H9 (cell line): ENCODE data around the gene POC1B. TPM values are rescaled to one million over a fixed set of nuclear protein-coding genes. Genes with fewer than 3 reads are reported as not detected.

ENCODE experiments used
- DNase-seq: peaks from one replicate; pipeline ENCODE4 v3.0.0-alpha.2; 2017
- H2AFZ ChIP-seq: one replicate; pipeline ENCODE4 v1.6.1; 2013; ENCODE audit warnings: mild to moderate bottlenecking, low read length, control low read depth, moderate library complexity
- H2AK5ac ChIP-seq: 2 replicates; pipeline ENCODE4 v1.6.1; 2013; ENCODE audit warnings: low read length, control low read depth, mixed read lengths; ENCODE audit not compliant: insufficient read length
- H2BK120ac ChIP-seq: one replicate; pipeline ENCODE4 v1.6.1; 2013; ENCODE audit warnings: low read depth, mild to moderate bottlenecking, low read length, control low read depth, inconsistent platforms; ENCODE audit not compliant: poor library complexity, severe bottlenecking
- H2BK12ac ChIP-seq: 2 replicates; pipeline ENCODE4 v1.6.1; 2013; ENCODE audit warnings: low read length, control low read depth, mixed read lengths, low read depth; ENCODE audit not compliant: insufficient read length
- H2BK15ac ChIP-seq: 2 replicates; pipeline ENCODE4 v1.6.1; 2013; ENCODE audit warnings: low read depth, low read length, control low read depth
- H2BK20ac ChIP-seq: one replicate; pipeline ENCODE4 v1.6.1; 2013; ENCODE audit warnings: low read depth, mild to moderate bottlenecking, low read length, control low read depth, inconsistent platforms; ENCODE audit not compliant: poor library complexity, severe bottlenecking
- H2BK5ac ChIP-seq: 2 replicates; pipeline ENCODE4 v1.6.1; 2013; ENCODE audit warnings: low read length, control low read depth, mixed read lengths; ENCODE audit not compliant: insufficient read length
- H3K14ac ChIP-seq: 2 replicates; pipeline ENCODE4 v1.6.1; 2013; ENCODE audit warnings: low read length, control low read depth; ENCODE audit not compliant: insufficient read depth
- H3K18ac ChIP-seq: 2 replicates; pipeline ENCODE4 v1.6.1; 2013; ENCODE audit warnings: low read depth, mild to moderate bottlenecking, mixed read lengths, low read length, control low read depth; ENCODE audit not compliant: insufficient read length
- H3K23ac ChIP-seq: 2 replicates; pipeline ENCODE4 v1.6.1; 2013; ENCODE audit warnings: low read length, control low read depth, mixed read lengths, low read depth; ENCODE audit not compliant: insufficient read length
- H3K23me2 ChIP-seq: 2 replicates; pipeline ENCODE4 v1.6.1; 2013; ENCODE audit warnings: low read depth, mild to moderate bottlenecking, mixed read lengths, low read length, control low read depth; ENCODE audit not compliant: insufficient read length, poor library complexity, severe bottlenecking
- H3K27ac ChIP-seq: 2 replicates; pipeline ENCODE4 v1.5.1; 2013; ENCODE audit warnings: low read length, control low read depth, mixed read lengths, low read depth; ENCODE audit not compliant: insufficient read length
- H3K27me3 ChIP-seq: 2 replicates; pipeline ENCODE4 v1.6.1; 2013; ENCODE audit warnings: low read length, control low read depth, inconsistent platforms; ENCODE audit not compliant: insufficient read depth
- H3K4ac ChIP-seq: 2 replicates; pipeline ENCODE4 v1.6.1; 2013; ENCODE audit warnings: low read depth, mild to moderate bottlenecking, control low read depth, inconsistent platforms, low read length, moderate library complexity
- H3K4me1 ChIP-seq: 2 replicates; pipeline ENCODE4 v1.6.1; 2013; ENCODE audit warnings: low read length, control low read depth, inconsistent platforms; ENCODE audit not compliant: insufficient read depth
- H3K4me2 ChIP-seq: 2 replicates; pipeline ENCODE4 v1.6.1; 2013; ENCODE audit warnings: low read length, control low read depth, mixed read lengths; ENCODE audit not compliant: insufficient read length, insufficient read depth
- H3K56ac ChIP-seq: 2 replicates; pipeline ENCODE4 v1.6.1; 2013; ENCODE audit warnings: low read depth, mild to moderate bottlenecking, mixed read lengths, low read length, control low read depth; ENCODE audit not compliant: insufficient read length
- H3K79me1 ChIP-seq: 2 replicates; pipeline ENCODE4 v1.6.1; 2013; ENCODE audit warnings: low read depth, mild to moderate bottlenecking, moderate library complexity, low read length, control low read depth, inconsistent platforms; ENCODE audit not compliant: insufficient read depth, poor library complexity, severe bottlenecking
- H3K79me2 ChIP-seq: 2 replicates; pipeline ENCODE4 v1.6.1; 2013; ENCODE audit warnings: low read length, control low read depth, inconsistent platforms; ENCODE audit not compliant: insufficient read depth
- H3K9ac ChIP-seq: 2 replicates; pipeline ENCODE4 v1.6.1; 2013; ENCODE audit warnings: low read length, control low read depth, mixed read lengths; ENCODE audit not compliant: insufficient read length; ENCODE audit errors: extremely low read depth
- H3K9me3 ChIP-seq: one replicate; pipeline ENCODE4 v1.6.1; 2013; ENCODE audit warnings: low read depth, low read length, inconsistent platforms; ENCODE audit not compliant: control insufficient read depth
- H3T11ph ChIP-seq: one replicate; pipeline ENCODE4 v1.6.1; 2013; ENCODE audit warnings: mild to moderate bottlenecking, low read length, control low read depth, inconsistent platforms
- H4K20me1 ChIP-seq: one replicate; pipeline ENCODE4 v1.6.1; 2013; ENCODE audit not compliant: control insufficient read depth, insufficient read length, insufficient read depth
- H4K5ac ChIP-seq: 2 replicates; pipeline ENCODE4 v1.6.1; 2013; ENCODE audit warnings: low read depth, mild to moderate bottlenecking, mixed read lengths, low read length, control low read depth; ENCODE audit not compliant: insufficient read length
- H4K8ac ChIP-seq: replicated peaks from 2 replicates; pipeline ENCODE4 v1.6.1; 2013; ENCODE audit warnings: low read length, control low read depth, mixed read lengths, low read depth; ENCODE audit not compliant: insufficient read length
- H4K91ac ChIP-seq: 2 replicates; pipeline ENCODE4 v1.6.1; 2013; ENCODE audit warnings: low read depth, mild to moderate bottlenecking, moderate library complexity, mixed read lengths, low read length, control low read depth; ENCODE audit not compliant: insufficient read length
- H3K27ac Mint-ChIP-seq, 3 experiments: 2 replicates in 2 of 3; 3 replicates in 1 of 3; pipeline ENCODE4 v1.8.0; 2020 to 2021; ENCODE audit warnings: mixed read lengths in 3 of 3, mild to moderate bottlenecking in 1 of 3, moderate library complexity in 1 of 3
- H3K27me3 Mint-ChIP-seq: 2 replicates; pipeline ENCODE4 v1.8.0; 2021; ENCODE audit warnings: low read depth, mild to moderate bottlenecking, moderate library complexity, mixed read lengths
- H3K36me3 Mint-ChIP-seq, 3 experiments: 2 replicates in 2 of 3; 3 replicates in 1 of 3; pipeline ENCODE4 v1.8.0; 2020 to 2021; ENCODE audit warnings: low read depth in 3 of 3, mixed read lengths in 3 of 3; ENCODE audit not compliant: insufficient read depth in 1 of 3
- H3K4me1 Mint-ChIP-seq, 2 experiments: 2 replicates each; pipeline ENCODE4 v1.8.0; 2020; ENCODE audit warnings: mixed read lengths in 2 of 2
- H3K4me3 Mint-ChIP-seq, 2 experiments: 2 replicates in 1 of 2; 3 replicates in 1 of 2; pipeline ENCODE4 v1.8.0; 2020 to 2021; ENCODE audit warnings: mild to moderate bottlenecking in 2 of 2, mixed read lengths in 2 of 2, moderate library complexity in 1 of 2
- H3K9me3 Mint-ChIP-seq, 2 experiments: 2 replicates in 1 of 2; 3 replicates in 1 of 2; pipeline ENCODE4 v1.8.0; 2020; ENCODE audit warnings: mild to moderate bottlenecking in 2 of 2, mixed read lengths in 2 of 2, moderate library complexity in 1 of 2
- whole genome bisulfite sequencing: extraction: QIAGEN DNeasy Blood & Tissue Kit; methylation state at CpG from one replicate; pipeline ENCODE4 v1.1.7; 2013; ENCODE audit warnings: missing lambda C conversion rate, low lambda C conversion rate, mixed read lengths; ENCODE audit not compliant: insufficient read length; ENCODE audit errors: extremely low coverage; 5-methylcytosine and 5-hydroxymethylcytosine counted together
- total RNA-seq: library from RNA; stranded (reverse); gene quantifications from 2 replicates; pipeline ENCODE4 v1.2.1, GENCODE V29; 2021
- TF ChIP-seq, protein P1 (sequence below): fragments of 200-600 bp; sonication (generic); conservative IDR thresholded peaks from 3 replicates; pipeline ENCODE4 v1.8.0; 2021; ENCODE audit warnings: antibody characterized with exemption, mild to moderate bottlenecking

Gene POC1B
- total RNA-seq, 1 experiment from 2014 or later = 12.5 TPM

DNA sequence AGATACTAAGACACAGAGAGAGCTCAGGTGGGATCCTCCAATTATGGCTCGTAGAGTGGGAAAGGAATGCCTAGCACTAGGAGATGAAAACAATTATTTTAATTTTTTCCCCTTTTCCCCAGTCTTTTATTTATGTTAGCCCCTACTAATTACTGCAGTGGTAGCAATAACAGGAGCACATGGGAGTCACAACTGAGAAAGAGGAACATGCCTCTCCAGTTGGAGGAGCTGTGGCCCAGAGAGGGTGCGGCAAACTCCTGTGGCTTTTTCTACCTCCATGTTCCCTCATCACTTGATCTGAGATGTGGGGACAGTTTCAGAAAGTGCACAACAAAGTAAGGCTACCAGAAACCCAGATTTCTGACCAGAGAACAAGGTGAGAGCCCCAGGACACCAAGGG, 25.9 kb upstream of the POC1B start:
- no peak overlapping the region for H3K23ac ChIP-seq
- no peak for DNase-seq
- 0 out of 5 replicates have a peak, but pooled peaks cover 0 to 4% of the 10 kb centered on the region in 2 experiments for H3K9me3 Mint-ChIP-seq
- H4K91ac ChIP-seq = no peak overlapping the region
- H2BK12ac ChIP-seq = no peak overlapping the region
- no peaks in the 10 kb centered on the region for H3K4me1 ChIP-seq
- no peak overlapping the region for H2BK120ac ChIP-seq
- no CpG with 5 or more reads among the region's 2 CpGs for WGBS
- no peak overlapping the region for H2AFZ ChIP-seq
- no peak overlapping the region for H3K9ac ChIP-seq
- no peak overlapping the region for H2BK15ac ChIP-seq
- TF ChIP-seq, protein P1, sequence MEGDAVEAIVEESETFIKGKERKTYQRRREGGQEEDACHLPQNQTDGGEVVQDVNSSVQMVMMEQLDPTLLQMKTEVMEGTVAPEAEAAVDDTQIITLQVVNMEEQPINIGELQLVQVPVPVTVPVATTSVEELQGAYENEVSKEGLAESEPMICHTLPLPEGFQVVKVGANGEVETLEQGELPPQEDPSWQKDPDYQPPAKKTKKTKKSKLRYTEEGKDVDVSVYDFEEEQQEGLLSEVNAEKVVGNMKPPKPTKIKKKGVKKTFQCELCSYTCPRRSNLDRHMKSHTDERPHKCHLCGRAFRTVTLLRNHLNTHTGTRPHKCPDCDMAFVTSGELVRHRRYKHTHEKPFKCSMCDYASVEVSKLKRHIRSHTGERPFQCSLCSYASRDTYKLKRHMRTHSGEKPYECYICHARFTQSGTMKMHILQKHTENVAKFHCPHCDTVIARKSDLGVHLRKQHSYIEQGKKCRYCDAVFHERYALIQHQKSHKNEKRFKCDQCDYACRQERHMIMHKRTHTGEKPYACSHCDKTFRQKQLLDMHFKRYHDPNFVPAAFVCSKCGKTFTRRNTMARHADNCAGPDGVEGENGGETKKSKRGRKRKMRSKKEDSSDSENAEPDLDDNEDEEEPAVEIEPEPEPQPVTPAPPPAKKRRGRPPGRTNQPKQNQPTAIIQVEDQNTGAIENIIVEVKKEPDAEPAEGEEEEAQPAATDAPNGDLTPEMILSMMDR = no peak
- no peaks in the 10 kb centered on the region for H3K23me2 ChIP-seq
- H3K27ac ChIP-seq = no peak overlapping the region
- no peak overlapping the region for H2AK5ac ChIP-seq
- H3K18ac ChIP-seq = no peak overlapping the region
- H3K4me2 ChIP-seq = no peak overlapping the region
- 0 out of 7 replicates have a peak, but pooled peaks cover 0 to 4% (median 0%) of the 10 kb centered on the region in 3 experiments for H3K36me3 Mint-ChIP-seq
- H4K5ac ChIP-seq = no peak overlapping the region
- H3K27ac Mint-ChIP-seq = no peak overlapping the region
- H3T11ph ChIP-seq = no peak overlapping the region
- no peaks in the 10 kb centered on the region for H3K27me3 ChIP-seq
- H3K79me2 ChIP-seq = no peaks in the 10 kb centered on the region
- no peaks in the 10 kb centered on the region for H4K20me1 ChIP-seq
- peaks cover 2% of the 10 kb centered on the region; the same call in 1 of the 2 replicates for H3K27me3 Mint-ChIP-seq
- no peak overlapping the region for H3K14ac ChIP-seq
- no peak overlapping the region for H2BK20ac ChIP-seq
- no peak overlapping the region for H3K56ac ChIP-seq
- no peaks in the 10 kb centered on the region for H3K4me1 Mint-ChIP-seq
- H3K4ac ChIP-seq = no peak overlapping the region
- no peaks in the 10 kb centered on the region for H3K9me3 ChIP-seq
- no peaks in the 10 kb centered on the region for H3K79me1 ChIP-seq
- no peak overlapping the region for H2BK5ac ChIP-seq
- H3K4me3 Mint-ChIP-seq = no peak overlapping the region
- H4K8ac ChIP-seq = no peak overlapping the region
